ENCODE results near the gene LCORL.
"Not testable (repeated sequence)": the region's sequence is repeated elsewhere in the genome, so short reads cannot be mapped to it uniquely, and the experiment has no call there.

Gene LCORL

GRCh38 chr4:18051281-18051680 is 29.7 kb upstream of the LCORL start:
- FAIRE-seq: no peak
- no peak for DNase-seq (ENCODE audit: insufficient read length, low spot score)
- no peak for TF ChIP-seq CTCF (IDR thresholded peaks at IDR 0.05; ENCODE audit: insufficient read depth, missing control alignments)

GRCh38 chr4:18050448-18050847 is 28.9 kb upstream of the LCORL start:
- TF ChIP-seq CTCF (IDR thresholded peaks at IDR 0.05; ENCODE audit: insufficient read depth, missing control alignments): no peak
- no peak for FAIRE-seq
- no peak for DNase-seq (ENCODE audit: insufficient read length, low spot score)

- TF ChIP-seq CTCF (IDR thresholded peaks at IDR 0.05; ENCODE audit: insufficient read depth, missing control alignments): no peak
Measured at GRCh38 chr4:18049446-18049845, 27.9 kb upstream of the LCORL start.

GRCh38 chr4:18042754-18043153 is 21.2 kb upstream of the LCORL start:
- FAIRE-seq (no peak), DNase-seq (ENCODE audit: insufficient read length, low spot score) (no peak)
- TF ChIP-seq CTCF (IDR thresholded peaks at IDR 0.05; ENCODE audit: insufficient read depth, missing control alignments): no peak

More at GRCh38 chr4:18049446-18049845, 27.9 kb upstream of the LCORL start:
- FAIRE-seq: no peak
- DNase-seq (ENCODE audit: insufficient read length, low spot score): no peak

DNA sequence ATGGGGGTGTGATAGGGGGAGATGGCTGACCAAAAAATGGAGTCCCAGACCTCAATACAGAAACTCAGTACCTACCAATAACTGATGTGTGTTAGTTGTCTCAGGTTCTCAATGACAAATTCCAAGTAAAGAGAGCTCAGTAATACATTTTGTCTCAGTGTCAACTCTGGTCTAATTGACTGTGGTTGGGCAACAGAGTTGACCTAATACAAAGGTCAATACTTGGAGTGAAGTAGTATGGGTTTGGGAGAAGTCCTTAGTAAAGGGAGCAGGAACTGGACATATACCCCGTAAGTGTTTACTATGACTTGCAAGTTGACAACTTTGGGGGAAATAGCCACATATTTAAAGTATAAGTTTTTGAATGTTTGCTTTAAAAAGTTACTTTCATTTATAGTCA is 20.5 kb upstream of the LCORL start:
- FAIRE-seq (no peak), DNase-seq (ENCODE audit: insufficient read length, low spot score) (no peak)
- no peak for TF ChIP-seq CTCF (IDR thresholded peaks at IDR 0.05; ENCODE audit: insufficient read depth, missing control alignments)

- DNase-seq (ENCODE audit: insufficient read length, low spot score): no peak
- FAIRE-seq: no peak
- no peak for TF ChIP-seq CTCF (IDR thresholded peaks at IDR 0.05; ENCODE audit: insufficient read depth, missing control alignments)
Measured at GRCh38 chr4:18041114-18041513, 19.6 kb upstream of the LCORL start.

DNA sequence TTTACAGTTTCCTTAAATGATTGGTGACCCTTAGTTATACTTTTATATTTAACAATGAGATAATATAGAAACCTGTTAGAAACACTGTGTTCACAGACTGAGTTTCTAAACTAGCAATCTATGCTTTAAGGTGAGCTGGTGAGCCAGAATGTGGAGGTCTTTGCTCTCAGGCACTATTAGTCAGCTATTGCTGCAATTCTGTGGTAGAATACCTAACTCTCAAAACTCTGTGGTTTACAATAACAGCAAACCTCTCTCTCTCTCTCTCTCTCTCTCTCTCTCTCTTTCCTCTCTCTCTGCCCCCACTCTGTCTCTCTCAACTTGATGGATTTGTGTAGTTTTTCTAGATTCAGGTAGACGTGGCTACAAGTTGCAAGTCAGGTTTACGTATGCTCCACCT is 17.6 kb upstream of the LCORL start:
- TF ChIP-seq CTCF (IDR thresholded peaks at IDR 0.05; ENCODE audit: insufficient read depth, missing control alignments): no peak
- FAIRE-seq: no peak
- no peak for DNase-seq (ENCODE audit: insufficient read length, low spot score)

GRCh38 chr4:18036369-18036768 is 14.8 kb upstream of the LCORL start:
- FAIRE-seq; DNase-seq (ENCODE audit: insufficient read length, low spot score): not testable (repeated sequence)
